GM21515 (cell line): Measurements from ENCODE around the gene MYH7.
"Not testable (repeated sequence)": the region's sequence is repeated elsewhere in the genome, so short reads cannot be mapped to it uniquely, and the experiment has no call there.

Source experiments
- ATAC-seq: cut with Tn5 transposase; IDR thresholded peaks from one replicate; pipeline ENCODE4 v1.9.1; 2021; ENCODE audit not compliant: unreplicated experiment

Gene MYH7

GRCh38 chr14:23431486-23431885, 4.0 kb downstream of the MYH7 start:
- ATAC-seq = no peak

- no peak for ATAC-seq
Measured at GRCh38 chr14:23430723-23431085, 4.8 kb downstream of the MYH7 start.

GRCh38 chr14:23430016-23430722, 5.3 kb downstream of the MYH7 start:
- no peak for ATAC-seq

- ATAC-seq = no peak
Measured at GRCh38 chr14:23428686-23429495, 6.6 kb downstream of the MYH7 start.

GRCh38 chr14:23425798-23426197, 9.7 kb downstream of the MYH7 start:
- not testable (repeated sequence) for ATAC-seq

GRCh38 chr14:23425169-23425568, 10.3 kb downstream of the MYH7 start:
- ATAC-seq = no peak

- no peak for ATAC-seq
Measured at GRCh38 chr14:23423657-23424056, 11.8 kb downstream of the MYH7 start.

- ATAC-seq = no peak
Measured at GRCh38 chr14:23421594-23421993, 13.9 kb downstream of the MYH7 start.

GRCh38 chr14:23419646-23420045, 15.8 kb downstream of the MYH7 start:
- ATAC-seq = not testable (repeated sequence)

- no peak for ATAC-seq
Measured at GRCh38 chr14:23418021-23418420, 17.4 kb downstream of the MYH7 start.

- ATAC-seq = not testable (repeated sequence)
Measured at GRCh38 chr14:23417269-23417668, 18.2 kb downstream of the MYH7 start.

GRCh38 chr14:23416801-23417200, 18.7 kb downstream of the MYH7 start:
- ATAC-seq = no peak

- no peak for ATAC-seq
Measured at GRCh38 chr14:23415821-23416778, 19.4 kb downstream of the MYH7 start.

GRCh38 chr14:23414906-23415820, 20.3 kb downstream of the MYH7 start:
- ATAC-seq = no peak

- ATAC-seq = no peak
Measured at GRCh38 chr14:23414254-23414653, 21.2 kb downstream of the MYH7 start.

GRCh38 chr14:23413681-23414080, 21.8 kb downstream of the MYH7 start:
- ATAC-seq = no peak

GRCh38 chr14:23411563-23412525, 23.6 kb downstream of the MYH7 start:
- no peak for ATAC-seq

- ATAC-seq = no peak
Measured at GRCh38 chr14:23409966-23410635, 25.4 kb downstream of the MYH7 start.

GRCh38 chr14:23409475-23409874, 26.0 kb downstream of the MYH7 start:
- no peak for ATAC-seq
